K562 (cell line): Measurements from ENCODE around the gene STRA6. TPM values are rescaled to one million over a fixed set of nuclear protein-coding genes. Genes with fewer than 3 reads are reported as not detected.

Experiments
- ATAC-seq: fragments of 200-7000 bp; cut with Tn5 transposase; 3 replicates; pipeline ENCODE4 v1.9.1; 2020; ENCODE audit warnings: moderate library complexity
- BruUV-seq: library from RNA; stranded (reverse); fragments of 400-500 nt; replicated peaks from 2 replicates; lab custom pipeline; 2021; lab: Mats Ljungman, UMichigan
- CTCF ChIA-PET: fragments of 300-600 bp; formaldehyde crosslinking; extraction: SDS; loops from one replicate; lab custom pipeline; 2021; ENCODE audit warnings: low intra/inter-chr PET ratio; lab: Yijun Ruan, JAX
- POLR2A ChIA-PET: fragments of 300-600, 350-650 bp; sonication (Branson Sonifier 250); formaldehyde crosslinking; extraction: SDS; loops from one replicate; lab custom pipeline; 2021; ENCODE audit warnings: antibody characterized with exemption, inconsistent platforms; lab: Yijun Ruan, JAX
- DNase-seq, 4 experiments: peaks; one replicate each; pipeline versions ENCODE4 v3.0.0 to v3.0.0-alpha.2; 2011 to 2018; ENCODE audit warnings: low spot score in 3 of 4, mixed read lengths in 3 of 4; ENCODE audit errors: extremely low read depth in 1 of 4
- FAIRE-seq: peaks from 2 replicates; lab custom pipeline; 2011; peaks lifted over from hg19 to GRCh38; lab: Jason Lieb, UNC
- H2AFZ ChIP-seq: 2 replicates; pipeline ENCODE4 v1.6.0; 2011; ENCODE audit warnings: low read depth, low read length, control low read depth, inconsistent platforms
- H3K27ac ChIP-seq: fragments of 200-600 bp; 3 replicates; pipeline ENCODE4 v1.8.0; 2011; ENCODE audit warnings: low read depth, mild to moderate bottlenecking, control low read depth, inconsistent platforms, low read length, moderate library complexity, mixed read lengths; ENCODE audit errors: extremely low read depth
- H3K27me3 ChIP-seq, 2 experiments: fragments of 300-600 bp in 1 of 2; 2 replicates in 1 of 2; 3 replicates in 1 of 2; pipeline versions ENCODE4 v1.6.0 to v1.8.0; 2011; ENCODE audit warnings: inconsistent platforms in 2 of 2, low read length in 2 of 2, mild to moderate bottlenecking in 1 of 2, mixed read lengths in 1 of 2, moderate library complexity in 1 of 2; ENCODE audit not compliant: control insufficient read depth in 2 of 2, insufficient read depth in 2 of 2
- H3K36me3 ChIP-seq: fragments of 300-600 bp; 3 replicates; pipeline ENCODE4 v1.8.0; 2011; ENCODE audit warnings: mild to moderate bottlenecking, low read length, inconsistent platforms; ENCODE audit not compliant: control insufficient read depth, insufficient read depth
- H3K4me1 ChIP-seq, 2 experiments: fragments of 200-600 bp in 1 of 2; replicated peaks in 1 of 2; 2 replicates in 1 of 2; 3 replicates in 1 of 2; pipeline versions ENCODE4 v1.5.1 to v1.8.0; 2011; ENCODE audit warnings: inconsistent platforms in 2 of 2, low read length in 2 of 2, mild to moderate bottlenecking in 1 of 2, mixed read lengths in 1 of 2, moderate library complexity in 1 of 2; ENCODE audit not compliant: control insufficient read depth in 2 of 2, insufficient read depth in 2 of 2
- H3K4me2 ChIP-seq: 2 replicates; pipeline ENCODE4 v1.6.1; 2011; ENCODE audit warnings: low read length, control low read depth, inconsistent platforms, mixed read lengths; ENCODE audit not compliant: insufficient read depth
- H3K4me3 ChIP-seq: fragments of 200-600 bp; sonication (generic), shearing (Covaris generic); 2 replicates; pipeline ENCODE4 v1.5.1; 2016; ENCODE audit warnings: control low read depth, inconsistent platforms
- H3K79me2 ChIP-seq: fragments of 200-600 bp; 3 replicates; pipeline ENCODE4 v1.8.0; 2011; ENCODE audit warnings: low read length, inconsistent platforms; ENCODE audit not compliant: control insufficient read depth, insufficient read depth
- H3K9ac ChIP-seq, 2 experiments: 2 replicates each; pipeline versions ENCODE4 v1.6.0 to v1.6.1; 2011; ENCODE audit warnings: low read depth in 2 of 2, low read length in 2 of 2, control low read depth in 1 of 2, inconsistent platforms in 1 of 2, mild to moderate bottlenecking in 1 of 2, mixed read lengths in 1 of 2; ENCODE audit not compliant: insufficient read depth in 1 of 2
- H3K9me1 ChIP-seq: one replicate; pipeline ENCODE4 v1.6.0; 2011; ENCODE audit warnings: inconsistent platforms, mild to moderate bottlenecking, low read length, moderate library complexity; ENCODE audit not compliant: control insufficient read depth, insufficient read depth
- H3K9me3 ChIP-seq: replicated peaks from 2 replicates; pipeline ENCODE4 v1.5.1; 2011; ENCODE audit warnings: low read depth, low read length, inconsistent platforms; ENCODE audit not compliant: control insufficient read depth, insufficient read depth
- H4K20me1 ChIP-seq: replicated peaks from 2 replicates; pipeline ENCODE4 v1.6.1; 2011; ENCODE audit warnings: low read length, inconsistent platforms, mixed read lengths; ENCODE audit not compliant: control insufficient read depth, insufficient read depth
- CBX2 ChIP-seq: fragments of 200-600 bp; sonication (generic); IDR thresholded peaks from one replicate; pipeline ENCODE4 v1.6.1; 2012; ENCODE audit warnings: mild to moderate bottlenecking, low read length, inconsistent platforms; ENCODE audit not compliant: insufficient read depth, poor library complexity, severe bottlenecking
- CHD4 ChIP-seq: fragments of 200-600 bp; sonication (generic); IDR thresholded peaks from 3 replicates; pipeline ENCODE4 v1.6.1; 2012; ENCODE audit warnings: low read depth, mild to moderate bottlenecking, mixed read lengths, low read length, inconsistent platforms; ENCODE audit not compliant: insufficient read depth, insufficient replicate concordance, poor library complexity, severe bottlenecking
- GABPB1 ChIP-seq: sonication (generic); formaldehyde crosslinking; IDR thresholded peaks from 2 replicates; pipeline ENCODE4 v1.8.0; 2022; ENCODE audit warnings: mild to moderate bottlenecking, missing genetic modification reagents
- HOXB6 ChIP-seq: fragments of 250-450 bp; sonication (Bioruptor Pico); IDR thresholded peaks from 2 replicates; pipeline ENCODE4 v1.5.1; 2022; ENCODE audit warnings: mild to moderate bottlenecking, borderline replicate concordance
- MAFK ChIP-seq: IDR thresholded peaks from 2 replicates; pipeline ENCODE4 v1.6.1; 2011; ENCODE audit warnings: low read length, improper control_type of control experiment
- MXD1 ChIP-seq: fragments of 250-450 bp; sonication (Bioruptor Pico); IDR thresholded peaks from 2 replicates; pipeline ENCODE4 v1.8.0; 2021; ENCODE audit warnings: borderline replicate concordance, mild to moderate bottlenecking, moderate library complexity; ENCODE audit not compliant: poor library complexity, severe bottlenecking
- RBFOX2 ChIP-seq: fragments of 200-400 bp; formaldehyde crosslinking; IDR thresholded peaks from 2 replicates; pipeline ENCODE4 v1.6.1; 2017; ENCODE audit warnings: low read depth, mild to moderate bottlenecking, low read length, moderate library complexity
- RBM17 ChIP-seq: fragments of 200-400 bp; formaldehyde crosslinking; IDR thresholded peaks from 2 replicates; pipeline ENCODE4 v1.6.1; 2017; ENCODE audit warnings: low read depth, mild to moderate bottlenecking, low read length, borderline replicate concordance
- RBM34 ChIP-seq: fragments of 200-400 bp; formaldehyde crosslinking; IDR thresholded peaks from 2 replicates; pipeline ENCODE4 v1.6.1; 2018; ENCODE audit warnings: low read length, borderline replicate concordance; ENCODE audit not compliant: insufficient read depth
- SMAD4 ChIP-seq: fragments of 250-450 bp; sonication (Bioruptor Pico); conservative IDR thresholded peaks from 2 replicates; pipeline ENCODE4 v1.8.0; 2021; ENCODE audit warnings: inconsistent platforms, mild to moderate bottlenecking, moderate library complexity
- TARDBP ChIP-seq: fragments of 450-650 bp; IDR thresholded peaks from 2 replicates; pipeline ENCODE4 v1.6.1; 2016
- ZBTB49 ChIP-seq: sonication (generic); formaldehyde crosslinking; IDR thresholded peaks from 2 replicates; pipeline ENCODE4 v1.8.0; 2022; ENCODE audit warnings: missing genetic modification reagents, mild to moderate bottlenecking, borderline replicate concordance
- ZKSCAN1 ChIP-seq: fragments of 150-350 bp; IDR thresholded peaks from 2 replicates; pipeline ENCODE4 v1.6.1; 2016; ENCODE audit warnings: low read depth, low read length
- ZNF449 ChIP-seq: fragments of 250-450 bp; sonication (Bioruptor Pico); IDR thresholded peaks from 2 replicates; pipeline ENCODE4 v1.8.0; 2022; ENCODE audit warnings: moderate library complexity, mild to moderate bottlenecking, inconsistent platforms
- ZNF507 ChIP-seq: conservative IDR thresholded peaks from 2 replicates; pipeline ENCODE4 v1.6.1; 2017; ENCODE audit warnings: missing genetic modification characterization, missing compliant biosample characterization
- ZNF644 ChIP-seq: fragments of 200-800 bp; sonication (Bioruptor generic); IDR thresholded peaks from 2 replicates; pipeline ENCODE4 v1.6.1; 2016; ENCODE audit warnings: low read depth, missing genetic modification characterization, missing compliant biosample characterization
- WGBS: fragments of 100-300 bp; shearing (Covaris generic); methylation state at CpG from one replicate; pipeline ENCODE4 v1.1.6; 2016; ENCODE audit warnings: low coverage, mixed read lengths; ENCODE audit not compliant: insufficient coverage; ENCODE audit errors: missing lambda C conversion rate; 5-methylcytosine and 5-hydroxymethylcytosine counted together
- in situ Hi-C: fragments of 300-500 bp; cut with MboI; formaldehyde crosslinking; loops from 4 replicates; pipeline ENCODE4 v1.15.0; 2018; ENCODE audit warnings: inconsistent platforms, mixed read lengths
- intact Hi-C: fragments of 100-400 bp; cut with micrococcal nuclease; formaldehyde crosslinking; loops from 2 replicates; pipeline ENCODE4 v1.14.2; 2022
- polyA plus RNA-seq, 8 experiments: library from polyadenylated mRNA; depleted of rRNA in 4 of 8; stranded (reverse) in 5 of 8; unstranded in 3 of 8; fragments of >200 nt; fragmentation: Nextera tagmentation in 2 of 8; fragmentation: Illumina TruSeq in 1 of 8; extraction: Ambion mirVana in 2 of 8; extraction: Trizol in 1 of 8; gene quantifications; 2 replicates each; pipeline versions ENCODE4 v1.2.1 to v1.2.3, GENCODE V29; 2011 to 2014; ENCODE audit warnings: inconsistent platforms in 1 of 8, missing spikeins in 1 of 8
- total RNA-seq, 7 experiments: library from RNA; depleted of rRNA in 6 of 7; stranded (reverse); fragments of >200 nt in 6 of 7; fragmentation: Illumina TruSeq in 2 of 7; extraction: Trizol in 2 of 7; gene quantifications; 2 replicates each; pipeline versions ENCODE4 v1.2.1 to v1.2.3, GENCODE V29; 2011 to 2021; ENCODE audit warnings: low replicate concordance in 1 of 7

The STRA6 gene
- total and polyA plus RNA-seq, 9 of the 15 experiments (the other 6 are each of a cell fraction or from before 2014, with no cell fraction given), result 0.04 to 2.0 (median 0.43) TPM; not detected in 2

GRCh38 chr15:74172701-74173379 lies 29.7 kb downstream of the STRA6 start:
- Histone ChIP-seq H3K9me1 (no peaks in the 10 kb centered on the region), H3K4me2 (no peak overlapping the region), H3K9me3 (no peaks in the 10 kb centered on the region), H4K20me1 (peaks cover 5% of the 10 kb centered on the region), H3K79me2 (no peaks in the 10 kb centered on the region), H3K4me3 (no peak overlapping the region), H3K36me3 (no peaks in the 10 kb centered on the region), H2AFZ (no peak overlapping the region), H3K9ac (no peak overlapping the region), H3K27ac (no peak overlapping the region), H3K27me3 (peaks cover 27 to 91% of the 10 kb centered on the region in 2 experiments; a peak in 4 of 5 replicates), H3K4me1 (peaks cover 0 to 14% of the 10 kb centered on the region in 2 experiments; a peak in 2 of 5 replicates)
- TF ChIP-seq GABPB1 (CRISPR knock-in tag) (no peak), TARDBP (no peak), CBX2 (no peak), MAFK (no peak), HOXB6 (CRISPR knock-in tag) (no peak), ZNF644 (no peak), ZKSCAN1 (no peak), MXD1 (CRISPR knock-in tag) (no peak), RBM34 (no peak), ZNF449 (CRISPR knock-in tag) (no peak), ZNF507 (tag) (no peak), SMAD4 (CRISPR knock-in tag) (no peak), RBFOX2 (no peak), RBM17 (no peak), ZBTB49 (CRISPR knock-in tag) (no peak), CHD4 (no peak)
- in situ Hi-C loops, result no loop called here
- CTCF ChIA-PET, result no interaction called here
- intact Hi-C loops, result no loop called here
- ATAC-seq (peak; percentile 62; the same call in 2 of the 3 replicates), FAIRE-seq (peak; percentile 15), DNase-seq (peak in 3 of 4 experiments; percentile 14 to 34 (median 34))
- BruUV-seq, result no TSS peak
- WGBS, result 14% methylated on average over 13 of the region's 13 CpGs
- POLR2A ChIA-PET, result interaction anchor here (0.7 kb wide), 1 partner anchor 17 kb away, joined by 3 read pairs; no protein-coding TSS in a partner anchor
